GM19193 (cell line): ENCODE data around the gene GSTO2.

ENCODE experiments used
- POLR2A ChIP-seq: IDR thresholded peaks from 4 replicates; pipeline ENCODE4 v1.6.1; 2011; ENCODE audit not compliant: insufficient read depth, insufficient read length; ENCODE audit errors: extremely low read depth

Gene GSTO2

GRCh38 chr10:104296687-104297436, 27.9 kb downstream of the GSTO2 start:
- TF ChIP-seq POLR2A: no peak

- no peak for TF ChIP-seq POLR2A
These were observed 29.0 kb downstream of the GSTO2 start for GRCh38 chr10:104297697-104298660.

- TF ChIP-seq POLR2A: no peak
These were observed 30.3 kb downstream of the GSTO2 start for GRCh38 chr10:104299031-104299904.

- TF ChIP-seq POLR2A: no peak
These were observed 31.2 kb downstream of the GSTO2 start for GRCh38 chr10:104300002-104300735.

- TF ChIP-seq POLR2A: no peak
These were observed 31.8 kb downstream of the GSTO2 start for GRCh38 chr10:104300736-104301292.

- no peak for TF ChIP-seq POLR2A
These were observed 33.1 kb downstream of the GSTO2 start for GRCh38 chr10:104301907-104302690.

- TF ChIP-seq POLR2A: no peak
These were observed 34.8 kb downstream of the GSTO2 start for GRCh38 chr10:104303594-104304355.

- TF ChIP-seq POLR2A: no peak
These were observed 35.4 kb downstream of the GSTO2 start for GRCh38 chr10:104304356-104304745.

- no peak for TF ChIP-seq POLR2A
These were observed 35.9 kb downstream of the GSTO2 start for GRCh38 chr10:104304927-104305326.

- TF ChIP-seq POLR2A: no peak
These were observed 37.9 kb downstream of the GSTO2 start for GRCh38 chr10:104306897-104307296.

- TF ChIP-seq POLR2A: no peak
These were observed 38.8 kb downstream of the GSTO2 start for GRCh38 chr10:104307576-104308438.

GRCh38 chr10:104308439-104308903, 39.5 kb downstream of the GSTO2 start:
- TF ChIP-seq POLR2A: no peak
